ENCODE data around the gene SLC9A9. TPM values are rescaled to one million over a fixed set of nuclear protein-coding genes. Genes with fewer than 3 reads are reported as not detected.
"Not testable (repeated sequence)": the region's sequence is repeated elsewhere in the genome, so short reads cannot be mapped to it uniquely, and the experiment has no call there.

The SLC9A9 gene
- polyA plus RNA-seq, 1 donor, result 6.3 TPM

GRCh38 chr3:143521803-143522202 is 326.5 kb downstream of the SLC9A9 start:
- DNase-seq, result no peak
- WGBS (ENCODE audit: insufficient coverage, low lambda C conversion rate), result 83% methylated on average over 1 of the region's 2 CpGs
- no peak overlapping the region for H3K27ac ChIP-seq (ENCODE audit: low read length)
- H3K4me1 ChIP-seq (ENCODE audit: control insufficient read depth, insufficient read depth, low read length), result no peaks in the 10 kb centered on the region
- no peaks in the 10 kb centered on the region for H3K27me3 ChIP-seq (ENCODE audit: control insufficient read depth, insufficient read depth, low read length)
- H3K36me3 ChIP-seq (ENCODE audit: control insufficient read depth, insufficient read depth, low read length), result no peaks in the 10 kb centered on the region
- no peaks in the 10 kb centered on the region for H3K9me3 ChIP-seq (ENCODE audit: control insufficient read depth, low read depth, low read length)
- no peak overlapping the region for H3K4me3 ChIP-seq (ENCODE audit: low read length)

GRCh38 chr3:143517131-143517530 is 331.1 kb downstream of the SLC9A9 start:
- not testable (repeated sequence) for H3K4me1 ChIP-seq (ENCODE audit: control insufficient read depth, insufficient read depth, low read length); H3K27me3 ChIP-seq (ENCODE audit: control insufficient read depth, insufficient read depth, low read length); DNase-seq; H3K9me3 ChIP-seq (ENCODE audit: control insufficient read depth, low read depth, low read length); H3K4me3 ChIP-seq (ENCODE audit: low read length); H3K27ac ChIP-seq (ENCODE audit: low read length); H3K36me3 ChIP-seq (ENCODE audit: control insufficient read depth, insufficient read depth, low read length)
- 83% methylated on average over 1 of the region's 8 CpGs for WGBS (ENCODE audit: insufficient coverage, low lambda C conversion rate)

GRCh38 chr3:143514874-143515273 is 333.4 kb downstream of the SLC9A9 start:
- Histone ChIP-seq H3K27me3 (ENCODE audit: control insufficient read depth, insufficient read depth, low read length) (no peaks in the 10 kb centered on the region), H3K27ac (ENCODE audit: low read length) (no peak overlapping the region)

GRCh38 chr3:143514109-143514508 is 334.2 kb downstream of the SLC9A9 start:
- Histone ChIP-seq H3K4me1 (ENCODE audit: control insufficient read depth, insufficient read depth, low read length) (no peaks in the 10 kb centered on the region), H3K4me3 (ENCODE audit: low read length) (no peak overlapping the region), H3K27me3 (ENCODE audit: control insufficient read depth, insufficient read depth, low read length) (no peaks in the 10 kb centered on the region), H3K36me3 (ENCODE audit: control insufficient read depth, insufficient read depth, low read length) (no peaks in the 10 kb centered on the region), H3K9me3 (ENCODE audit: control insufficient read depth, low read depth, low read length) (no peaks in the 10 kb centered on the region), H3K27ac (ENCODE audit: low read length) (no peak overlapping the region)
- DNase-seq, result no peak
- WGBS (ENCODE audit: insufficient coverage, low lambda C conversion rate), result no CpG with 5 or more reads among the region's 1 CpG

More at GRCh38 chr3:143514874-143515273, 333.4 kb downstream of the SLC9A9 start:
- no peaks in the 10 kb centered on the region for H3K4me1 ChIP-seq (ENCODE audit: control insufficient read depth, insufficient read depth, low read length)
- WGBS (ENCODE audit: insufficient coverage, low lambda C conversion rate), result 67% methylated on average over 2 of the region's 2 CpGs
- no peak overlapping the region for H3K4me3 ChIP-seq (ENCODE audit: low read length)
- no peaks in the 10 kb centered on the region for H3K9me3 ChIP-seq (ENCODE audit: control insufficient read depth, low read depth, low read length)
- no peaks in the 10 kb centered on the region for H3K36me3 ChIP-seq (ENCODE audit: control insufficient read depth, insufficient read depth, low read length)
- DNase-seq, result no peak

GRCh38 chr3:143511174-143511879 is 336.9 kb downstream of the SLC9A9 start:
- H3K9me3 ChIP-seq (ENCODE audit: control insufficient read depth, low read depth, low read length), result no peaks in the 10 kb centered on the region
- DNase-seq, result no peak
- H3K36me3 ChIP-seq (ENCODE audit: control insufficient read depth, insufficient read depth, low read length), result no peaks in the 10 kb centered on the region
- 33% methylated on average over 1 of the region's 5 CpGs for WGBS (ENCODE audit: insufficient coverage, low lambda C conversion rate)
- H3K27ac ChIP-seq (ENCODE audit: low read length), result no peak overlapping the region
- no peaks in the 10 kb centered on the region for H3K4me1 ChIP-seq (ENCODE audit: control insufficient read depth, insufficient read depth, low read length)
- no peaks in the 10 kb centered on the region for H3K27me3 ChIP-seq (ENCODE audit: control insufficient read depth, insufficient read depth, low read length)
- H3K4me3 ChIP-seq (ENCODE audit: low read length), result no peak overlapping the region

GRCh38 chr3:143510601-143511000 is 337.7 kb downstream of the SLC9A9 start:
- Histone ChIP-seq H3K4me3 (ENCODE audit: low read length) (no peak overlapping the region), H3K9me3 (ENCODE audit: control insufficient read depth, low read depth, low read length) (no peaks in the 10 kb centered on the region), H3K27ac (ENCODE audit: low read length) (no peak overlapping the region), H3K36me3 (ENCODE audit: control insufficient read depth, insufficient read depth, low read length) (no peaks in the 10 kb centered on the region), H3K4me1 (ENCODE audit: control insufficient read depth, insufficient read depth, low read length) (no peaks in the 10 kb centered on the region), H3K27me3 (ENCODE audit: control insufficient read depth, insufficient read depth, low read length) (no peaks in the 10 kb centered on the region)
- WGBS (ENCODE audit: insufficient coverage, low lambda C conversion rate), result 100% methylated on average over 1 of the region's 1 CpG
- no peak for DNase-seq

GRCh38 chr3:143507735-143508580 is 340.3 kb downstream of the SLC9A9 start:
- DNase-seq, result no peak
- H3K27ac ChIP-seq (ENCODE audit: low read length), result no peak overlapping the region
- no peaks in the 10 kb centered on the region for H3K4me1 ChIP-seq (ENCODE audit: control insufficient read depth, insufficient read depth, low read length)
- no peaks in the 10 kb centered on the region for H3K36me3 ChIP-seq (ENCODE audit: control insufficient read depth, insufficient read depth, low read length)
- WGBS (ENCODE audit: insufficient coverage, low lambda C conversion rate), result 80% methylated on average over 1 of the region's 3 CpGs
- no peak overlapping the region for H3K4me3 ChIP-seq (ENCODE audit: low read length)
- H3K9me3 ChIP-seq (ENCODE audit: control insufficient read depth, low read depth, low read length), result no peaks in the 10 kb centered on the region
- H3K27me3 ChIP-seq (ENCODE audit: control insufficient read depth, insufficient read depth, low read length), result no peaks in the 10 kb centered on the region

GRCh38 chr3:143506190-143506589 is 342.1 kb downstream of the SLC9A9 start:
- Histone ChIP-seq H3K9me3 (ENCODE audit: control insufficient read depth, low read depth, low read length) (no peaks in the 10 kb centered on the region), H3K4me1 (ENCODE audit: control insufficient read depth, insufficient read depth, low read length) (no peaks in the 10 kb centered on the region), H3K27me3 (ENCODE audit: control insufficient read depth, insufficient read depth, low read length) (no peaks in the 10 kb centered on the region), H3K27ac (ENCODE audit: low read length) (no peak overlapping the region), H3K36me3 (ENCODE audit: control insufficient read depth, insufficient read depth, low read length) (no peaks in the 10 kb centered on the region), H3K4me3 (ENCODE audit: low read length) (no peak overlapping the region)
- no peak for DNase-seq

GRCh38 chr3:143503325-143503885 is 344.9 kb downstream of the SLC9A9 start:
- H3K27ac ChIP-seq (ENCODE audit: low read length), result no peak overlapping the region
- WGBS (ENCODE audit: insufficient coverage, low lambda C conversion rate), result 100% methylated on average over 1 of the region's 4 CpGs
- no peaks in the 10 kb centered on the region for H3K4me1 ChIP-seq (ENCODE audit: control insufficient read depth, insufficient read depth, low read length)
- H3K27me3 ChIP-seq (ENCODE audit: control insufficient read depth, insufficient read depth, low read length), result no peaks in the 10 kb centered on the region
- DNase-seq, result no peak
- no peaks in the 10 kb centered on the region for H3K9me3 ChIP-seq (ENCODE audit: control insufficient read depth, low read depth, low read length)
- H3K4me3 ChIP-seq (ENCODE audit: low read length), result no peak overlapping the region
- no peaks in the 10 kb centered on the region for H3K36me3 ChIP-seq (ENCODE audit: control insufficient read depth, insufficient read depth, low read length)

- Histone ChIP-seq H3K27ac (ENCODE audit: low read length) (no peak overlapping the region), H3K4me3 (ENCODE audit: low read length) (no peak overlapping the region), H3K4me1 (ENCODE audit: control insufficient read depth, insufficient read depth, low read length) (no peaks in the 10 kb centered on the region), H3K9me3 (ENCODE audit: control insufficient read depth, low read depth, low read length) (no peaks in the 10 kb centered on the region), H3K27me3 (ENCODE audit: control insufficient read depth, insufficient read depth, low read length) (no peaks in the 10 kb centered on the region), H3K36me3 (ENCODE audit: control insufficient read depth, insufficient read depth, low read length) (no peaks in the 10 kb centered on the region)
- peak in 1 of 2 donors; percentile 13 for DNase-seq
- no CpG with 5 or more reads among the region's 3 CpGs for WGBS (ENCODE audit: insufficient coverage, low lambda C conversion rate)
Observed at GRCh38 chr3:143502081-143502480, 346.2 kb downstream of the SLC9A9 start.
